Kidney tubule cell (primary cell): Measurements from ENCODE around the gene GRIA1.

Experiments used
- DNase-seq: peaks from one replicate; pipeline ENCODE4 v3.0.0-alpha.2; 2018; ENCODE audit warnings: low spot score

The GRIA1 gene

DNA sequence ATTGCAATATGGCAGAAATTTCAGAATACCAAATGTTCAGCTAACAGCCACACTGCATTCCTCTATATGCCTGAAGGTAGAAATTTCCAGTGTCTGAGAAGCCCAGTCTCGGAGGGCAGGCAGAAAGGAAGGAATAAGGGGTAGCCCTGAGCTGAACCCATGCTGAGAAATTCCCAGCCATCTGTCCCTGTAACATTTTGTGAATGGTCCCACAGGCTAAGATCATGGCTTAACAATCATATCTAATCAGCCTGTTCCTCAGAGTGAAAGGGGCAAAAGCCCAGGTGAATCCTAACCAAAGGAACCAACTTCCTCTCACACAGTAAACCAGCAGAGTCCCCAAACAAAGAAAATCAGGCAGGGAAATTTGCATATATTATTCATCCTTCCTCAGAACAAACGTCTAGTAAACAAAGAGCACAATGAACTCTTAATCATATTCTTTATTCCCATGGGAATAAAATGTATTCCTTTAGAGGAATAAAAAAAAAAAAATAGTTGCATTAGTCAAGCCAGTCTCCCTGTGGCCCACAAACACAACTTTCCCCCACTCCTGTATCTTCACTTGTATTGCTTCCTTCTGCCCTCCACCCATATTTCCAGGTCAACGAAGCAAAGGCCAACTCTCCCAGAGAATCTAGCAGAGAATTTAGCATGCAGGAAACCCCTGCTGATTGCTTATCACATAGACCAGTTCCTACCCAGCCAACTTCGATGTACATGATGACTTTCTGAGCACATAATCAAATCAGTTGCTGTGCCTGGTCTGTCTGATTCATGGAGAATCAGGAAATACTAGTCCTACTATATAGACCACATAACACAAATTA, 290.6 kb downstream of the GRIA1 start:
- no peak for DNase-seq

GRCh38 chr5:153782589-153783361, 292.3 kb downstream of the GRIA1 start:
- DNase-seq = no peak

DNA sequence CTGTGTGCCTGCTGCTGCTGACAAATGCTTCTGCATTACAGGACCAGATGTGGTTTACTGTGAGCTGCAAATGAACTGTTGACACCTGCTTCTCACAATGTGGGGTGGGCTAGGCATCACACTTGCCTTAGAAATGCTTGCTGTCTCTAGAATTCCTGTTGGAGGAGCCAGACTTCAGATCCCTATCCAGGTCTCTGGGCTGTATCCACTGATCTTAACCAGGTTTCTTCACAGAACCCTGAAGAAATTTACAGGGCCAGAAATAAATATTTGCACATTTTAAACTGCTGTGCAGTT, 292.8 kb downstream of the GRIA1 start:
- DNase-seq = no peak

- DNase-seq = no peak
These were observed 293.8 kb downstream of the GRIA1 start for GRCh38 chr5:153784277-153784676.

GRCh38 chr5:153791339-153791738, 300.9 kb downstream of the GRIA1 start:
- no peak for DNase-seq

GRCh38 chr5:153792305-153792704, 301.8 kb downstream of the GRIA1 start:
- no peak for DNase-seq

DNA sequence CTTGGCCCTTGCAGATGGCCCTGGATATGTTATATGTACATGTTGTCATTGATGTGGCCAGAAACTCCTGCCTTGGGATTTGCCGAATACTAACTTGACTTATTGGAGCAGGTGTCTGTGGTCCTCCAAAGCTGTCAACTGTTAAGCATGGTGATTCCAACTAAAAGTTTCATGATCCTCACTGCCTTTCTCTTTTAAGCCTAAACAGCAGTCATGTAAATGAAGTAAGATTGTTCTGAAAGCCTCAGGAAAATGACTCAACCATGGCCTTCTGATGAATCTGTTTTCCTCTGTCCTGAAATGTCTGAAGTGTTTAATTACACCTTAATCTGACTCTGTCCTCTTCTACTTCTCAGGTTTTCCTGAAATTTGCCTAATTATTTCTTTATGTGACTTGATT, 303.2 kb downstream of the GRIA1 start:
- DNase-seq = no peak

DNA sequence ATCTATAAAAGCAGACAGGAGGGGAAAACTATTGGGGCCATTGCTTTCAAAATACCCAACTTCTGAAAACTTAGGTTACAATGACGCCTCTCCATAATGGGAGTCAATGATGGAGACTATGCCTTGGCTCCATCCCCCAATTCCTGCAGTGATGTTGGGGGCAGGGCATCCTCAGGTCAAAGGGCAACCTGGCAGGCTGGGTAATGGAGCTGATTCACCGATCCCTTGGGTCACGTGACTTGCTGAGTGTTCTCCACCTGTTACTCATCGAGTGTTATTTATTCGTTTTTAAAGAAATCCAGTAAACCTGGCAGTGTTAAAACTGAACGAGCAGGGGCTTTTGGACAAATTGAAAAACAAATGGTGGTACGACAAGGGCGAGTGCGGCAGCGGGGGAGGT, 303.9 kb downstream of the GRIA1 start:
- DNase-seq = no peak

DNA sequence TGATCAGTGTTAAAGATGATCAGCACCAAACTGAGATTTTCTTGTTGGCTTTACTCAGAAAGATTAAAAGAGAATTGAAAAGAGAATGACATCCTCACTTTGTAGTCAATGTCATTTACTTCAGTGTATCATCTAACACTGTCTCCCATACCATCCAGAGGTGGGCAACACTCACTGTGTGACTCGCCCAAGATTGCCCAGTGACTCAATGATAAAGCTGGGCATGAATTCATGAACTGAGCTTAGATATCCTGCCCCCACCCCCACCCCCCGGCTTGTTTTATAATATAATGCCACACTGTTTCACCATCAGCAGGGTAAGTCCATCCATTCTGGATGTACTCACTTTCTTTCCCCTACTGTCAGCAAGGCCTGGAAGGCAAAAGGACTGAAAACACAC, 306.1 kb downstream of the GRIA1 start:
- DNase-seq = no peak

DNA sequence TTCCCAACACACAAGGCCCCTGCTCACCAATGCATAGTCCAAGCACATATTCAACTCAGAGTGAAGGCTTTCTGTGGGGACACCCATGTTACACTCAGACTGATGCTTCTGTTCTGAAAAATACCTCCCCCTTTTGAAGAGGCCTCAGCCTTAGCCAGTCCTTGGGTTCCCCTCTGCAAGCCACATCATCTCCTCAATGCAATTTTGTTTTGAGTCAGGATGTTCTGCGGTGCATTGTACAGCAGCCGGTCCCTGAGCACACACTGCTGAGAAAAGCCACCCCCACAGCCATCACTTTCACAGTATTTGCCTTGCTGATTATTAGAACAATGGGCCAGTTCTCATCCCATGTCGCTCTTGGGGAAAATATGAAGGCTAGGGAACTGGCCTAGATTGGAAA, 307.0 kb downstream of the GRIA1 start:
- no peak for DNase-seq

- DNase-seq = no peak
These were observed 308.4 kb downstream of the GRIA1 start for GRCh38 chr5:153798830-153799229.

GRCh38 chr5:153799466-153799865, 309.0 kb downstream of the GRIA1 start:
- no peak for DNase-seq

GRCh38 chr5:153802050-153802821, 311.8 kb downstream of the GRIA1 start:
- DNase-seq = no peak

DNA sequence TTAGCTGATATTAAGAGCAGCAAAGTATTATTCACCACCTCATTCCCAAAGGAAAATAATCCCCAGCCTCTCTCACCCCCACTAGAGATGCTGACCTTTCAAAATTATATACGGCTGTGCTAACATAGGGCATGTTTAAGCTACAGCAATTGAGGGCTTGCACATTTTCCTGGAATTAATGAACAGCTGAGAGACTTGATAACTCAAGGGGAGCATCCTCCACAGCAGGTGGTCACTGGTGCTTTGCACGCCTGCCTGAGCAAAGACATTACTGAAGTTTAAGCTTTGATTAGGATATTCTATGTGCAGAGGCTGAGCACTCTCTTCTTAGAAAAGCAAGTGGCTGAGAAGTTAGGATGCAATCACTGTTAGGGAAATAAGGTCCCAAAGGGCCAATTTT, 317.3 kb downstream of the GRIA1 start:
- no peak for DNase-seq

DNA sequence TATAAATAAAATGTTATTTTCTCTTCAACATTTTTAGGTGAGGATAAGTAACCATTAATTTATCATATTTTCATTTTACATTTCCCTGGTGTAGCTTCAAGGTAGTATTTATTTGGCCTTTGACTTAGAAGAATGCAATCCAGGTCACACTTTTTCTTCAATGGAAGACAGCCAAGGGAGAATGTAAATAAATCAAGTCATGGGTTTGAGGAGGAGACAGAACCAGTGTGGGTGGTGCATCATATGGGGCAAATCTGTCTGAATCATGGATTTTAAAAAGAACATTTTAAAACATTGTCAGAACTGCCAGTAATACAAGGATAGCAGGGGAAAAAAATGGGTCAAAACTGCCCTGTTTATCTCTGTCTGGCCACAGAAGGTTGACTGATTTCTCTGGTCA, 318.7 kb downstream of the GRIA1 start:
- DNase-seq = no peak

DNA sequence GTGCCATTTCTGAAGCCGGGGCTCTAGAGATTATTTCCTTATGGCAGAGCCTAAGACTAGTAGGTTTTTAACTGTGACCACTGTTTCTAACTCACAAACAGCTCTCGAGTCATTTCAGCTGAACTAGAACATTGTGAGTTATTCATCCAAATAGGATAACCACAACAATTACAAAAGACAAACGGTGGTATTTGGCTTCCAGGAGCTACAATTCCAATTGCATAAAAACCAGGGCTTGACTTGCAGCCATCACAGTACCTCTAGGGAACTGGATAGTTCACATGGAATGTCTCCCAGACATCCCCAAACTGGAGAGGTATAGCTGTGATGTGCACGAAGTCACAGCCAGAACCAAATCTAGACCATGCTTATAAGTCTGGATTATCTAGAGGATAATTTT, 323.4 kb downstream of the GRIA1 start:
- DNase-seq = no peak

DNA sequence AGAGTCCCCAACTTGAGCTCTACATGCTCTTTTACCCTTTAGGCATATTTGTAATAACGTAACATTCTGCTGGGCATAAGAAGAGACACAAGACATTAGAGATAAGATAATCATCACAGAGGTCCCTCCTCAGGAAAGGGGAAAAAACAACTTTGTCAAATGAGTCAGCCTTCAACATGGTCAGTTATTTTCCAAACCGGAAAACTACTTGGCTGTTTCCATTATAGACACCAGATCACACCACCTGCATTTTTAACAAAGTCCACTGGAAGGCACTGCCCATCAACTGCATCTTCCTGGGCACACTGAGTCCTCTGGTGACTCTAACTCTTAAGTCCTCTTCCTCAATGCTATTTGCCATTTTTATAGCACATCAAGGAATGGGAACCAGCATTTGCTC, 326.4 kb downstream of the GRIA1 start:
- DNase-seq = no peak

GRCh38 chr5:153818626-153819025, 328.2 kb downstream of the GRIA1 start:
- no peak for DNase-seq

- no peak for DNase-seq
These were observed 332.6 kb downstream of the GRIA1 start for GRCh38 chr5:153823036-153823435.

GRCh38 chr5:153824909-153825308, 334.4 kb downstream of the GRIA1 start:
- no peak for DNase-seq

- DNase-seq = no peak
These were observed 336.9 kb downstream of the GRIA1 start for GRCh38 chr5:153827397-153827796.

- DNase-seq = no peak
These were observed 339.1 kb downstream of the GRIA1 start for GRCh38 chr5:153829510-153830065.

- no peak for DNase-seq
These were observed 341.5 kb downstream of the GRIA1 start for GRCh38 chr5:153831973-153832372.
